ENCODE results near the gene HAUS7.

Gene HAUS7

GRCh38 chrX:153477364-153477857, 7.0 kb upstream of the HAUS7 start:
- DNase-seq (ENCODE audit: low spot score), result no peak

DNA sequence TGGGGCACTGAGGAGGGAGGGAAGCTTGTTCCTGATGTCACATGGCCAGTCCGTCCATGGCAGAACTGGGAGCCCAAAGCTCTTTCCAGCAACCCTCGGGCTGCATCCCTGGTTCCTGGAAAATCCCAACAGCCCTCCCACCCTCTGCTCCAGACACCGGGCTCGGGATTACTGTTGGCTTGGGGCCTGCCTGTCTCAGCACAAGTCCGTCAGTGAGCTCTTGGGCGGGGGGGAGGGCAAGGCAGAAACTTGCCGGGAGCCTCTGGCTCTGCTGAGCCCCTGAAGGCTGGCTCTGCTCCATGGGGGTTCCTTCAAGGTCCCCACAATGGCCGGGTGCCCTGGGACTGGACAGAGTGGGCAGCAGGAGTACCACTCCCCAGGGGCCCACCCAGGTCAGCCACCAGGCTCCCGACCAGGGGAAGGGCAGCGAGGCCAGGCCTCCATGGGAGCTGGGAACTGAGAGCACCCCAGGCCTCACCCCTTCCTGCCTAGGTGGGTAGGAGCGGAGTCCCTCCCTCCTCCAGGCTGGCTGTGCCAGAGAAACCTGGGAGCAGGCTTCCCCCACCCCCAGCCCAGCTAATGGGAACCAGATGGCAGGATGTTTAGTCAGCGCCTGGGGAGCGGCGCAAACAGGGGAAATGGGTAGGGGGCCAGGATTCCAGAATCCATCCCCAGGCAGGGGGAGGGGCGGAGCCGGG, 6.4 kb upstream of the HAUS7 start:
- DNase-seq (ENCODE audit: low spot score), result peak; percentile 66

- no peak for DNase-seq (ENCODE audit: low spot score)
Measured at GRCh38 chrX:153475751-153476281, 5.4 kb upstream of the HAUS7 start.

DNA sequence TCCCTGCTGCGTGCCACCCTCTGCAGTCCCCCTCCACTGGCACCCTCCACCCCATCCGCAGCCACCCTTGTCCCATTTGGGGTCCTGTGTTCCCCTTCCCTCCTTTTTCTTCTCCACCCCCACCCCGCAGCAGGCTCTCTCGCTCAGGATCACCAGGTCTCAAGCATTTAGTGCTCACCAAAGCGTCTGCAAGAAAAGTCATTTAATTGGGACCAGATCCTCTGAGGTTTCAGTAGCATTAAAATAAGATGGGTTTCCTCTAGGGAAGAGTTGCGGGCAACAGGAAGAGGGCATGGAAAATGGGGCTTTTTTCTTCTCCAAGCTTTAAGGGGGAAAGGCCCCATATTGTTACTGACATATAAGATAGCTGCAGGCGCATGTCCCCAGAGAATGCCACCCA, 4.9 kb upstream of the HAUS7 start:
- DNase-seq (ENCODE audit: low spot score), result no peak

DNA sequence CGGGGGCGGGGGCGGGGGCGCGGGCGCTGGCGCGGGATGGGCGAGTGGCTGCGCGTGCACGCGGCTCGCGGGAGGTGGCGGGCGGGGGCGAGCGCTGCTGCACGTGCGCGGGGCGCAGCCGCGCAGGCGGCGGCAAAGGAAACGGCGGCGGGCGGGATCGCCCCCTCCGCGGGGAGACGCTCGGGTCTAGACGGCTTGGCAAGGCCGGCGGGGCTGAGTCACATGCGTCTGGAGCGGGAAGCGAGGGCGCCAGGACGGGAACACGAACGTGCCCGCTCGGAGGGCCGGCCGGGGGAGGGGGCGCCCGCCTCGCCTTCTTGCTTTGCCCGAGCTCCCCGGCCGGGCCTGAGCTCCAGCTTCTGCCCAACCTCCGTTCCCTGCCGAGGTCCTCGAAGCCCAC, 4.3 kb upstream of the HAUS7 start:
- no peak for DNase-seq (ENCODE audit: low spot score)

DNA sequence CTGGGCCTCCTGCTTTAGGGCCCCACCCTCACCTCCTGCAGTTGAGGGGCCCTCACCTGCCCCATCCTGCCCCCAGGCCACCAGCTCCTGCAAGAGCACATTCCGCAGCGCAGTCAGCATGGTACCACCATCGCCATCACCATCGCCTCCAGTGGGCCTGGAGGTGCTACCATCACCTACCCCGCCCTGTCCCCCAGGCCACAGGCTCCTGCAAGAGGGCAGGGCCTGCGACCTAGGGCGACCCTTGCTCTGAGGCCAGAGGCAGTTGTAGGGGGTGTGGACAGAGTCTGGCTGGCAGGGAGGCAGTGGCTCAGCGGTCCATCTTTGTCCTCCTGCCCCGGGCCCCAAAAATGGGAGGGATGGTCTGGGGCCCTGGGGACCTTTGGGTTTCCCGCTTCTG, 3.9 kb upstream of the HAUS7 start:
- DNase-seq (ENCODE audit: low spot score), result no peak

DNA sequence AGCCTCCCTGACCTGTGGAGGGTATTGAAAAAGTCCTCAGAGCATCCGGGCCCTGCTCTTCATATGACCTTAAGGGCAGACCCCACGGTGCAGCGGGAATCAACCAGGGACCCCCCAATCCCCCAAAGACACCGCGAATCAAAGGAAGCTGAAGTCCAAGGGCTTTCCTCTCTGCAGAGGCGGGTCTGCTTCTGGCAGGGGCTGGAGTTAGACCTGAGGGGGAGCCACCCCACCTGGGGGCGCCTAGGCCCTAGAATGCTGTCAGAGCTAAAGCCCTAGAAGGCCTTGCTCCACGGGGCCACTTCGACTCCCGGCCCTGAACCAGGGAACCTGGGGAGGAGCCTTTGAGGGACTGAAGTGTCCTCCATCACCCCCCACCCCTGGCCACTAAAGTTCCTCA, 2.8 kb upstream of the HAUS7 start:
- DNase-seq (ENCODE audit: low spot score), result no peak

DNA sequence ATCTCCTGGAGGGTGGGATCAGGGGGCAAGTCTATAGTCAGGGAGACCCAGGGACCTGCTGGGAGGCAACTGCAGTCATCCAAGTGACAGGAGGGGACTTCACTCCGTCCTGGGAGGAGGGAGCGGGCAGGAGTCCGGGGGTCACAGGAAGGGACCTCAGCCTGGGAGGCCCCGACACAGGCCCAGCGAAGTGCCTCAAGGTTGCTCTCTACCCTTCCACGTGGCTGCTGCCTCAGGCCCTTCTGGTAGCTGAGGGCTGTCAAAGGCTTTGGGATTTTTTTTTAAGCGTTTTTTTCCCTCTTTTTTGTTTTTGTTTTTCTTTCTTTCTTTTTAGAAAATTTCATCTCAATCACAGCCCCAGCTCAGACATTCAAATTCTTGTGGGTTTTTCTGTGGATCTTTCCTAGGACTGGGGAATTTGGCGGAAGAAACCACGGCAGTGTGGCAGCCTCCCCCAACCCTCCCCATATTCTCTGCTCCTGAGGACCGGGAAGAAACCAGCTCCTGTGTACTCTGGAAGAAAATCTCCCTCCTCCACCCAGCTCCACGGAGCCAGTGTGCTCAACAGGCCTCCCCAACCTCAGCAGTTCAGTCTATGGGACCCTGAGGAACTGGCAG, 1.4 kb upstream of the HAUS7 start:
- DNase-seq (ENCODE audit: low spot score), result no peak

- DNase-seq (ENCODE audit: low spot score), result peak; percentile 50
Measured at GRCh38 chrX:153469811-153470410, 465 bp downstream of the HAUS7 start.

- DNase-seq (ENCODE audit: low spot score), result no peak
Measured at GRCh38 chrX:153468008-153468580, 2.3 kb downstream of the HAUS7 start.

DNA sequence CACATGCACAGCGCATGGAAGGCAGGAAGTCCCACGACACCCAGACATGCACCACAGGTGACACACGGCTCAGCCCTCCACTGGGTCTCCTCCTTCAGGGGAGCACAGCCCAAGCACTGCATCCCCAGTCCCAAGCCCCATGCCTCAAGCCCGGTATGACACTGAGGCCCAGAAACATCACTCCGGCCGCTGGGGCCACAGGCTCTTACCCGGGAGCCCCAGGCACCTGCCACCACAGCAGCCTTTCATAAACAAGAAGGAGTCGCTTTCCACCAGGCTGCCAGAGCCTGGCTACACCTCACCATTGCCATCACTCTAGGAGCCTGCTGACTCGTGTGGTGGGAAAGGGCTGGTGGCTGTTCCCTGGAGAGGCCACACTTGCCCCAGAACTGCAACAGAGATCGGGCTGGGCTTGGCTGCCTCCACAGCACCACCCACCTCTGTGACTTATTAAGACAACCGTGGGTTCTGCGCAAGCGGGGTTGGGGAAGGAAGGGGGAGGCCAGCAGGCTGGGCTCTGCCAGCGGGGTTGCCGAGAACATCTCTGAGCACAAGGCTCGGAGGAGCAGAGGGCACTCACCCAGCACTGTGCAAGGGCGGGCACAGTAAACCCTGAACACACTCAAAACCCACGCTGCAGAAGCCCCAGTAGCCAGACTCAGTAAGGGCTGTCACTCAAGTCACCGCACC, 4.5 kb downstream of the HAUS7 start:
- DNase-seq (ENCODE audit: low spot score), result no peak

- no peak for DNase-seq (ENCODE audit: low spot score)
Measured at GRCh38 chrX:153464116-153464515, 6.3 kb downstream of the HAUS7 start.

GRCh38 chrX:153463556-153463955, 6.8 kb downstream of the HAUS7 start:
- DNase-seq (ENCODE audit: low spot score), result no peak

- DNase-seq (ENCODE audit: low spot score), result no peak
Measured at GRCh38 chrX:153463031-153463430, 7.3 kb downstream of the HAUS7 start.

- DNase-seq (ENCODE audit: low spot score), result no peak
Measured at GRCh38 chrX:153462291-153462690, 8.1 kb downstream of the HAUS7 start.

DNA sequence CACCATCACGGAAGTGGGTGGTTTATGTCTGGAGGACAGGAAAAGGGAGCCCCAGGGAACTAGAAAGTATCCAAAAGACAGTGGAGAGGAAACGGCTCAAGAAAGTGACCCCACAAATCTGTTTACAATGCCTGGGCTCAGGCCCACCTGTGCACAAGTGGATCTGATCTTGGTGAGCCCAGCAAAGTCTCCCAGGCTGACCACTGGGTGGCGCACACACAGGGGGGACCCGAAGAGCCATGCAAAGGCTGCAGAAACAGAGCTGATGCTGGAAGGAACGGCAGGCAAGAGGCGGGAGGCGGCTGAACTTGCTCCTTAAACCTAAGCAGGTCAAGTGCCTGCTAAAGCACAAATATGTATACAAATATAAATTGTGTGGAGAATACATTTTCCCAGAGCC, 9.6 kb downstream of the HAUS7 start:
- peak; percentile 78 for DNase-seq (ENCODE audit: low spot score)

DNA sequence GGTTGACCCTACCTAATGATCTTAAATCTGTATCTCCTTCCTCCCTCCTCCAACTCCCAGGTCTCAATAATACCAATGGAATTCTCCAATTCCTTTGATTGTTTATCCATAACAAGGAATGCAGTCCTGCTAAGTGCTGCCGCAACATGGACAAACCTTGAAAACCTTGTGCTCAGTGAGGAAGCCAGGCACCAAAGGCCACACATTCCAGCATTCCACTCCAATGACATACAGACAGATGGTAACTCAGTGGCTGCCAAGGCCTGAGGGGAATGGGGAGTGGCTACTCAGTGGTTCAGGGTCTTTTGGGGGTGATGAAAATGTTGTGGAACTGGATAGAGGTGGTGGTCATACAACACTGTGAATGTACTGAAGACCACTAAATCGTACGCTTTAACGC, 10.4 kb downstream of the HAUS7 start:
- DNase-seq (ENCODE audit: low spot score), result no peak

DNA sequence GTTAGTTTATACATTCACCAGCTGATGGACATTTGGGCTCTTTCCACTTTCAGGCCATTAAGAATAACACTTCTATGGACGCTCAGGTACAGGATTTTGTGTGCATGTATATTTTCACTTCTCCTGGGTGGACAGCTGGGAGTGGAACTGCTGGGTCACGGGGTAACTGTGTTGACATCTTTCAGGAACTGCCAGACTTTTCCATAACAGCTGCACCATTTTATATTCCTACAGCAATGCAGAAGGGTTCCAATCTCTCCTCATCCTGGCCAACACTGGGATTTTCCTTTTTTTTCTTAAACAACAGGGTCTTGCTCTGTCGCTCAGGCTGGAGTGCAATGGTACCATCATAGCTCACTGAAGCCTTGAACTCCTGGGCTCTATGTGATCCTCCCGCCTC, 11.9 kb downstream of the HAUS7 start:
- DNase-seq (ENCODE audit: low spot score), result no peak

GRCh38 chrX:153457827-153458466, 12.4 kb downstream of the HAUS7 start:
- no peak for DNase-seq (ENCODE audit: low spot score)

DNA sequence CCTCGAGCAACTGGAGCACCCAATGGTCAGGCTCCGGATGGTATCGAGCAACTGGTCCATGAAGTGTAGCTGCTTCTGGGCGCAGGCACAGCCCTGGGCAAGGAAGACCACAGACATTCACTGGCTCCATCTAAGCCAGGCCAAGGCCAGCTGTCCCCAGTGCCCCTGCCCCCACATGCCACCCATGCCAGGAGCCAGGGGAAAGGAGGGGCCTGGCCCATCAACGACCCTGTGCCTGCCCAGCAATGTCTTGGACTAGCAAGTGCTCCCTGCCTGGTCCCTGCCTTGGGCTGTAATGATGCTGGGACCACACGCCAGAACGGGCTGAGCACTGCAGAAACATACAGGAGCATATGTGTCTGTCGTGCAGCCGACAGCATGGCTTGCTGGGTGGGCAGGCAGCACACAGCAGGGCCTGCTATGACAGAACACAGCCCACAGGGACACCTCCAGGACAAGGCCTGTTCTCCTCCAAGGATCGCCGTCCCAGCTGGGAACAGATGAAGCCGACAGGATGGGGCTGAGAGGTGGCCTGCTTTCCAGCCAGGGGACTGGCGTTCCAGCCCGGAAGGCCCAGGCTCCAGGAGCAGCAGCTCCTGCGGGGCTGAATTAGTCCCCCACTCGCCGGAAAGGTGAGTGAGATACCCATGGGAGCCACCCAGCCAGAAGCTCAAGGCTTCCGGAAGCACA, 13.1 kb downstream of the HAUS7 start:
- no peak for DNase-seq (ENCODE audit: low spot score)

DNA sequence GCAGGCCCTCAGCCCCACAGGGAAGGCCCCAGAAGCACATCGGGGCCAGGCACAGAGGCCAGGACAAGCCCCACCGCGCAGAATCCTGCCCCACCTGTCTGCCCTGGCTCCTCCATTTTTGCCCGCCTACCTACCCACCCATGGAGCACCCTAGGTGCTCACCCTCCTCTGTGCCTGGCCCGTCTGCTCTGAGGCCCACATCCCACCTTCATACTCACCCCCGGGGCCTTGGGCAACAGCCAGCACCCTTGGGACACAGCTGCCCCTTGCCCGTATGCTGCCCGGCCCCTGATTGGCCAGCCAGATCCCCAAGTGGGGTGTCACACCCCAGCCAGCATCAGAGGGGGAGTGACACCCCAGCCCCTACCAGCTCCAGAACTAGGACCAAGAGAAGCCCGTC, 13.7 kb downstream of the HAUS7 start:
- DNase-seq (ENCODE audit: low spot score), result no peak

Measured in D341Med (cell line).